Daoy (cell line): ENCODE data around the gene GTPBP2. TPM values are rescaled to one million over a fixed set of nuclear protein-coding genes. Genes with fewer than 3 reads are reported as not detected.

Experiments used
- DNase-seq: peaks from one replicate; pipeline ENCODE4 v3.0.0-alpha.2; 2015; ENCODE audit warnings: low read depth
- total RNA-seq: library from RNA; depleted of rRNA; stranded (reverse); fragments of >200 nt; shearing (Covaris generic); gene quantifications from 2 replicates; pipeline ENCODE4 v1.2.3, GENCODE V29; 2014; rRNA removed

Gene GTPBP2, protein sequence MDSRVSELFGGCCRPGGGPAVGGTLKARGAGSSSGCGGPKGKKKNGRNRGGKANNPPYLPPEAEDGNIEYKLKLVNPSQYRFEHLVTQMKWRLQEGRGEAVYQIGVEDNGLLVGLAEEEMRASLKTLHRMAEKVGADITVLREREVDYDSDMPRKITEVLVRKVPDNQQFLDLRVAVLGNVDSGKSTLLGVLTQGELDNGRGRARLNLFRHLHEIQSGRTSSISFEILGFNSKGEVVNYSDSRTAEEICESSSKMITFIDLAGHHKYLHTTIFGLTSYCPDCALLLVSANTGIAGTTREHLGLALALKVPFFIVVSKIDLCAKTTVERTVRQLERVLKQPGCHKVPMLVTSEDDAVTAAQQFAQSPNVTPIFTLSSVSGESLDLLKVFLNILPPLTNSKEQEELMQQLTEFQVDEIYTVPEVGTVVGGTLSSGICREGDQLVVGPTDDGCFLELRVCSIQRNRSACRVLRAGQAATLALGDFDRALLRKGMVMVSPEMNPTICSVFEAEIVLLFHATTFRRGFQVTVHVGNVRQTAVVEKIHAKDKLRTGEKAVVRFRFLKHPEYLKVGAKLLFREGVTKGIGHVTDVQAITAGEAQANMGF
- total RNA-seq, result 50.3 and 55.5 TPM in 2 replicates

DNA sequence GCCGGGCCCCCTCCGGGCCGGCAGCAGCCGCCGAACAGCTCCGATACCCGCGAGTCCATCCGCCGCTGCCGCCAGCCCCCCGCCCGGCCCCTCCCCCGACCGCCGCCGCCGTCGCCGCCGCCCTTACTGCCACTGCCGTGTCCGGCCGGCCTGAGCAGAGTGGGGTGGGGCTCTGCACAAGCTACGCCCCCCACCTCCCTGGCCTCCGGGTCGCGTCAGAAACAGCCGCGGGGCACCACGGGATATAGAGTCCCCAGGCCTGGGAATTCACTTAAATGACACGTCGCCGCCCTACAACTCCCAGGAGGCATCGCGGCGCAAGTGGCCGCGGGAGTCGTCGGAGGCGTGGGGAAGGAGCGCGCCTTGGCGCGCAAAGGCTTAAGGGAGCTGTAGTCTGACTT lies at the start of gene GTPBP2:
GTPBP2 (minus strand) TSS at position 161 of the 401 bp plus-strand sequence; CDS start at position 59, 102 bp downstream.
- peak; percentile 100 for DNase-seq

GRCh38 chr6:43678341-43678740 lies 49.3 kb upstream of the GTPBP2 start:
- DNase-seq, result no peak

GRCh38 chr6:43677759-43678158 lies 48.7 kb upstream of the GTPBP2 start:
- DNase-seq, result no peak

GRCh38 chr6:43676962-43677606 lies 48.0 kb upstream of the GTPBP2 start:
- DNase-seq, result no peak

DNA sequence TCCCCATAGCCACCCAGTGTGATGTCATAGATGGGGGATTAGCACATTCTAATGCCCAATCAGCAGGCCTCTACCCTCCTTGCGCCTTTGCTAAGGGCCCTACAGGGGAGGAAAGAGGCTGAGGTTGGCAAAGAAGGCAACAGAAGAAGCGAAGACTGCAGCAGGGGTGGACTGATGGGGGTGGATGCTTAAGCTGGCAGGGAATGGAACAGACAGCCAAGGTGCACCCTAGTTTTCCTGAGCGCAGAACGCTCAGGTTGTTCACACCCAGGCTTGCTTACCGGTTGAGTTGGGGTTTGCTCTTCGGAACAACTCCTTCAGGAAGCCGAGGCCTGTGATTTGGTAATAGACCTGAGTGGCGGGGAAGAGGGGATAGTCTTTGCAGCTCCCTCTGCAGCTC lies 45.9 kb upstream of the GTPBP2 start:
- no peak for DNase-seq

DNA sequence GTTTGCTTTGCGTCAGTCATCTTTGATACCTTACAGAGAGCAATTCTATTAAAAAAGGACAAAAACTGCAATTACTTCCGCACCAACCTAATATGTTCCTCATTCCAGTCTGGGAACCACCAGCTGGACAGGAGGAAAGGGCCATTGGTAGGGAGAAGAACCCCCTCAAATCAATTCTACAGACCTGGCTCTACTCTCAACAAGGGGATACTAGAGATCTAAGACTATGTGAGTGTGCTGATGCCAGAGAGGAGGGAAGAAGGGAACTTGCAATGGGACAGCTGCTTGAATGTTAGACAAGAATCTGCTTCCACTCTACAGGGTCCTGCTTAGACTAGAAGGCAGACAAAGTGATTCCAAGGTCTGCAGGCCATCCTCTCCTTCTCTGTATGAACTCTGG lies 45.2 kb upstream of the GTPBP2 start:
- no peak for DNase-seq

DNA sequence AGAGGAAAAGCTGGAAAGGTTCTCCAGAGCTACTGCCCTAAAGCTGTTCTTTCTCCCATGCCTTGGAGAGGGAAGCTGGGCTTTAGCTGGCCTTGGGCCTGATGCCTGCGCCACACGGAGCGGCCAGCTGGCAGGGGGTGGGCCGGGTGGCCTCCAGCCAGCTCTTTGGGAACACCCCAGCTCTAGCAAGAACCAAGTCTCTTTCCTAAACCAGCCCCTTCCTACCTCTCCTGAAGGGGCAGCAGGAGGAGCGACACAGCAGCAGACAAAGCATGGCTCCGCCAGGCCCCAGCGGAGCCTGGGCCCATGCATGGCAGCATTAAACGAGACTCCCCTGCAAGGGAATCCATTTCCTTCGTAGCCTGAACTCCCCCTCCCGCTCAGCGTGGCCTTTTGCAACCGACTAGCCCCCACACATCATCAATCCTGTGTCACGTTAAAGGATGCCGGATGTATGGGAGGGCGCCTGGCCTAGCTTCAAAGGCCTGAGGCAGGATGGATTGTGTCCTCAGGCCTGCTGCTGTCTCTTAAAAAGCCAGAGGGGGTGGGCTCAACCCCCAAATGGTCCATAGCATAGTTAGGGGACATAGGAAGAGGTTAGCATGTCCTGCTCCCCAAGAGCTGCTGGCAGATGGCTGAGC lies 44.5 kb upstream of the GTPBP2 start:
- DNase-seq, result no peak

DNA sequence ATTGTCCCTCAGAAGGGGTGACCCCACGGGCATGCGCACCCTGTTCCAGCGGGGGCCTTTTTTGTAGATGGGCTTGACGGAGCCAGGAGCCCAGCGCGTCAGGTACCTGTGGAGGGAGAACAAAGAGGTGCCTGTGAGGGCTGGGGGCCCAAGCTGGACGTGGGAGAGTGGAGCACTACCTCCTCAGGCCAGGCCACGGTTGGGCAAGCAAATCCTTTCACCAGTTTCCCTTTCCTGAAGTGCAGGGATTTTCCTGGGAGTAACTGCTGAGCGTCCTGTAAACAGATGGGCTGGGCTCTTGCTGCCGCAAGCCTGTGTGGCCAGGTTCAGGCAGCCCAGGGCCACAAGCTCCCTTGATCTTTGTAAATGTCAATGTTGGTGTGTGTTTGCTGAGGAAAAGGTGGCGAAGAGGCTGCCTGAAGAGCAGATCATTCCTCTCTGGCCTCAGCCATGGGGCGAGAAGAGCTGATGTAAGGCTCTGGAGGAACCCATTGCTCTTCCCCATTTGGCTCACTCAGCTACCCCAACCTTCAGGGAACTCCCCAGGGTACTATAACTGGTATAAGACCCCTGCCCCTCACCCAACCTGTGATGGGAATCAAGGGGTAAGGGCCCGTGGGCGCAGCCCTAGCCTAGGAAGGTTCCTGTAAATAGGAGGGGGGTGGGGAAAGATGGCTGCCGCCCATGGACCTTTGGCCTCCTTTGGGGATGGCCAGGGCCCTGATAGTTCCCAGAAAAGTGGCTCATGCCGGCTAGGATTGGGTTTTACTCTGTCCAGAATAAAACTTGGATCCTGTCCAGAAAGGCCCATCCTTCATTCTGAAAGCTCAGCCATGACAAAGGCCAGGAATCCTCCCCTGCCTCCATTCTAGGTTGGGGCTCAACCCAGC lies 43.0 kb upstream of the GTPBP2 start:
- DNase-seq, result no peak

DNA sequence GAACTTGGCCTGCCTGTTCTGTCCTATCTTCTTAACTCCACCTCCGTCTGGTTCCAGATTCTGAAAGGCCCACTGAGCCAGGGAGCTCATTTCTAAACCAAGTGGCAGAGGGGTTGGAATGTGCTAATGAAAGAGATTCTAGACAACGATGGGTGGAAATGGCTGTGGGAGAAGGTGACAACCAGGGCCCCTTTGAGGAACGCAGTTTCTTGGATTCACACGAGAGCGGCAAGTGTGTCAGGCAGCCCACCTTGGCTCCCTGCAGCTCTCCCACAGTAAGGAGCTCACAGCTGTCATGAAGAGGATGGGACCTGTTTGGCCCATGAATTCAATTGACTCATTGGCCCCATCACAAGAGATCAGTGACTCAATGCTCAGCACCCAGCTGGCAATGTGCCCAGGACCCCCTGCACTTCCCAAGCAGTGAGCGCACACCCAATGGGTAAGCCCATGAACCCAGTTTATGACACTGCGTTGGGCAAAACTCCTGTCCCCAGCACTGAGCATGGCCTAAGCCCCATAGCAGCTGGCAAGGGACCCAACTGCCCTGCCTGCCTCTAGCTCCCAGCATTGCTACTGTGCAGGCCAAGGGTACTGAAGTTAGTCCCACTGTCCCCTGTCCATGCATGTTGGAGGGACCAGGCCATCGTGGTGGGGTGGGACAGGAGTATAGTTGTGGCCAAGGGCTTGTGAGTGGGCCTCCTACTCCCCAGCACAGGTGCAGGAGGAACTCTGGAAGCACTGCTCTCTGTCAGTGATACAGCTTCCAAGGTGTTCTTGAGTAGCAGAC lies 42.1 kb upstream of the GTPBP2 start:
- DNase-seq, result no peak

- no peak for DNase-seq
Measured at GRCh38 chr6:43670623-43670986, 41.5 kb upstream of the GTPBP2 start.

- no peak for DNase-seq
Measured at GRCh38 chr6:43669922-43670622, 41.0 kb upstream of the GTPBP2 start.

GRCh38 chr6:43669050-43669921 lies 40.2 kb upstream of the GTPBP2 start:
- DNase-seq, result peak; percentile 73

DNA sequence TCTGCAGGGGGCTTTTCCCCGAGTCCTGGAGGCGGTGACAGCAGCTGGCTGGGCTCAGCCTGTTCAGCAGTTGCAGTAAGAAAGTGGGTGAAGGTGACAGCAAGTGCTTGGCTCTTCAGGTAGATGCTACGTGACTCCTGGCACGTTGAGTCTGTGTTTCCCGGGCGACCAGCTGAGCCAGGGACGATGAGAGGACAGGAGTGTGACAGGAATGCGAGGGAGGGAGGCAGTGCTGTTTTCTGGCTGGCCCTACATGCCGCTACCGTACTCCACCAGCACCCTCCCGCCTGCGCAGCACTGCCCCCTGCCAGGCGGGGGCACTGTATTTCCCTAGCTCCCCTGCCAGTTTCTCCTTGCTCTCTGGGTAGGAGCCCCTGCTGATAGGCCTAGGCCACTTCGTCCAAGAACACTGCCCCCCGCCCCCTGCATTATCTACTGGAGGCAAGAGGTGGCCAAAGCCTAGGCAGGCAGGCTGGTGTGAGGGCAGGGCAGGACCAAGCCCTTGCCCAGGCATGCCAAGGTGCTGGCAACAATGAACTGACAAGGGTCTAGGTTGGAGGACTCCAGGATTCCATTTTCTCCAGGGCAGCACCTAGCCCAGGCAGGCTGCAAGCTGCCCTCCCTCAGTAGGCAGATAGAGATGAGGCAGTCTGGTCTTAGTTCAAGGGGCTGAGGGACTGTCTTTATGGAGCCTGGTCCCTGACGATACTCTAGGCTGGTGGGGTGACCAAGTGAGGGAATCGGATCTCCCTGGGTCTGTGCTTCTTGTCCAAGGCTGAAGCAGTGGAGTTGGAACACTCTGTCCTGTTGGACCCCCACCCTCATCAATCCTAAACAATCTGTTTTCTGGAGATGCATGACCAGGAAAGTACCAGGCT lies 39.3 kb upstream of the GTPBP2 start:
- DNase-seq, result peak; percentile 63

DNA sequence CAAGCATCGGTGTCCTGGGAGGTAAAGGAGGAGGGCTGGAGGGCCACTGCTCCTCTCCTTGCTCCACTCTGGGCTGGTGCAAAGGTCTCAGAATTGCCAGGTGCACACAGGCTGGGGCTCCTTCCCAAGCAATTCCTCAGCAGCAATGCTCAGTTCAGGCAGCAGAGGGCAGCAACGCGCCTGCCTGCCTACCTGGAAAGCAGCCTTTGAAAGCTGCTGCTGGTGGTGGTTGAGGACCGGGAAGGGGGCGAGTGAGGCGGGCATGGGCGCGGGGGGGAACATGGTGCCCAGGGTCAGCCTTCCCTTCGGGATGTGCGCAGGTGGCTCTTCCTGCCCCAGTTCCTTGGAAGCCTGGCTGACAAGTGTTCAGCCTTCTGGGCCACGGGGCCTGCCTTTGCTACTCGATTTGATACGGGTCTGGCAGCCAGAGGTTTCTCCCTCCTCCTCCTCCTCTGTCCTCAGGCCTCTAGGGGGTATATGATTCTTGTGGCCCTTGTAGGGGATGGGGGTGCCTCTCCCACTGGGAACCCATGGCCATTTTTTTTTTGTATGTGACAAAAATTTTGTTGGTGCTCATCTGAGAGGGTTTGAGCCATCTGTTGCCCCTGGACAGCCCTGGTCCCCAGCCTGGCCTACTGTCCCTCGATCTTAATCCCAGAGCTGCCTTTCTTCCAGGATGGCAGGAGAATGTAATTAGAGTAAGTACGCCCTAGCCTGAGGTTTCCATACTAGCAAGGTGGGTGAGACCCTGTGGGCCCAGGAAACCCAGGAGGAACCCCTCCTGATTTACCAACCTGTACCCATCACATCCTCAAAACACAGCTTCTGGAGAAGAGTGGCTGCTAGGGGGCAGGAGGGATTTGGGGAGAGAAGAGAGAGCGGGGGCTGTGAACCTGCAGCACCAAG lies 38.4 kb upstream of the GTPBP2 start:
- DNase-seq, result peak; percentile 88

GRCh38 chr6:43666196-43666920 lies 37.3 kb upstream of the GTPBP2 start:
- DNase-seq, result no peak

DNA sequence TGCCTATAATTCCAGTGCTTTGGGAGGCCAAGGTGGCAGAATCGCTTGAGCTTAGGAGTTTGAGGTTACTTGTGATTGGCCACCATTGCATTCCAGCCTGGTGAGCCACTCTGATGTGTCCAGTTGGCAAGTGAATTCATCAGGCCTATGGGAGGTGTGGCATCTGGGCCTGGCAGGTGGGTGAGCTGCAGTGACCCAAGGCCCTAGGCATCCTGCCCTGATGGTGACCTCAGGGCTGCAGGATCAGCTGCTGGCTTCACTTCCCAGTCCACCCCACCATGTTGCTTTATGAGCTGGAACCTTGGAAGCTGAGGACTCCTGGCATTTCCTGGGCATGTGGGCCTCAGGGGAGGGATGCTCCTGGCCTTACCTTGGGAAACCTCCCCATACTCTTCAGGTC lies 36.3 kb upstream of the GTPBP2 start:
- peak; percentile 66 for DNase-seq
